SK-N-SH treated with all-trans-retinoic acid at 6 μM for 48 hours (cell line): ENCODE measurements around the gene PACS1.

Experiments used
- ATAC-seq: fragments of 200-7000 bp; cut with Tn5 transposase; 3 replicates; pipeline ENCODE4 v1.9.1; 2020; ENCODE audit warnings: mild to moderate bottlenecking, moderate library complexity
- ARNTL ChIP-seq: fragments of 450-650 bp; formaldehyde crosslinking; IDR thresholded peaks from 2 replicates; pipeline ENCODE4 v1.5.0; 2020; ENCODE audit warnings: low read depth, mild to moderate bottlenecking, moderate library complexity, borderline replicate concordance
- CSDC2 ChIP-seq: fragments of 250-450 bp; sonication (Bioruptor Pico); IDR thresholded peaks from 2 replicates; pipeline ENCODE4 v1.5.0; 2020; ENCODE audit warnings: mild to moderate bottlenecking, moderate library complexity
- ESRRG ChIP-seq: fragments of 250-450 bp; sonication (Bioruptor Pico); IDR thresholded peaks from 2 replicates; pipeline ENCODE4 v1.6.1; 2021; ENCODE audit warnings: mild to moderate bottlenecking
- ISL1 ChIP-seq: fragments of 250-450 bp; sonication (Bioruptor Pico); IDR thresholded peaks from 2 replicates; pipeline ENCODE4 v2.1.2; 2022; ENCODE audit warnings: mild to moderate bottlenecking, moderate library complexity
- OSR1 ChIP-seq: fragments of 250-450 bp; sonication (Bioruptor Pico); IDR thresholded peaks from 2 replicates; pipeline ENCODE4 v1.8.0; 2022; ENCODE audit warnings: moderate library complexity, mild to moderate bottlenecking, inconsistent platforms
- POU6F1 ChIP-seq: fragments of 250-450 bp; sonication (Bioruptor Pico); IDR thresholded peaks from 2 replicates; pipeline ENCODE4 v1.8.0; 2021; ENCODE audit warnings: low read depth, mild to moderate bottlenecking, moderate library complexity, borderline replicate concordance
- PPARA ChIP-seq: fragments of 250-450 bp; sonication (Bioruptor Pico); IDR thresholded peaks from 2 replicates; pipeline ENCODE4 v1.5.0; 2020; ENCODE audit warnings: mild to moderate bottlenecking, borderline replicate concordance
- RARB ChIP-seq: fragments of 250-450 bp; sonication (Bioruptor Pico); IDR thresholded peaks from 2 replicates; pipeline ENCODE4 v1.8.0; 2021; ENCODE audit warnings: mild to moderate bottlenecking, moderate library complexity
- SNAI2 ChIP-seq: fragments of 250-450 bp; sonication (Bioruptor Pico); IDR thresholded peaks from 2 replicates; pipeline ENCODE4 v1.5.0; 2020; ENCODE audit warnings: mild to moderate bottlenecking, moderate library complexity
- TCF4 ChIP-seq: fragments of 250-450 bp; sonication (Bioruptor Pico); IDR thresholded peaks from 2 replicates; pipeline ENCODE4 v1.8.0; 2021; ENCODE audit warnings: mild to moderate bottlenecking, moderate library complexity, borderline replicate concordance
- TOX ChIP-seq: fragments of 250-450 bp; sonication (Bioruptor Pico); IDR thresholded peaks from 2 replicates; pipeline ENCODE4 v1.8.0; 2021; ENCODE audit warnings: mild to moderate bottlenecking, moderate library complexity, borderline replicate concordance
- TSHZ2 ChIP-seq: fragments of 250-450 bp; sonication (Bioruptor Pico); IDR thresholded peaks from 2 replicates; pipeline ENCODE4 v1.5.0; 2020; ENCODE audit warnings: mild to moderate bottlenecking, moderate library complexity
- ZC3H10 ChIP-seq: fragments of 250-450 bp; sonication (Bioruptor Pico); IDR thresholded peaks from 2 replicates; pipeline ENCODE4 v1.5.1; 2021; ENCODE audit warnings: mild to moderate bottlenecking, moderate library complexity
- ZFP3 ChIP-seq: fragments of 250-450 bp; sonication (Bioruptor Pico); IDR thresholded peaks from 2 replicates; pipeline ENCODE4 v1.5.0; 2020; ENCODE audit warnings: mild to moderate bottlenecking, moderate library complexity
- ZFP30 ChIP-seq: fragments of 450-650 bp; formaldehyde crosslinking; IDR thresholded peaks from 2 replicates; pipeline ENCODE4 v1.5.0; 2022; ENCODE audit warnings: mild to moderate bottlenecking, moderate library complexity
- ZNF565 ChIP-seq: fragments of 450-650 bp; formaldehyde crosslinking; conservative IDR thresholded peaks from 2 replicates; pipeline ENCODE4 v1.5.0; 2020; ENCODE audit warnings: low read depth, mild to moderate bottlenecking, moderate library complexity
- ZNF70 ChIP-seq: fragments of 450-650 bp; formaldehyde crosslinking; IDR thresholded peaks from 2 replicates; pipeline ENCODE4 v1.5.0; 2020; ENCODE audit warnings: mild to moderate bottlenecking, moderate library complexity
- ZNF8 ChIP-seq: fragments of 450-650 bp; formaldehyde crosslinking; IDR thresholded peaks from 2 replicates; pipeline ENCODE4 v1.5.0; 2020; ENCODE audit warnings: mild to moderate bottlenecking, moderate library complexity
- TF ChIP-seq, protein P1 (sequence below): fragments of 250-450 bp; sonication (Bioruptor Pico); IDR thresholded peaks from 2 replicates; pipeline ENCODE4 v1.5.1; 2021; ENCODE audit warnings: mild to moderate bottlenecking, moderate library complexity

Gene PACS1

DNA sequence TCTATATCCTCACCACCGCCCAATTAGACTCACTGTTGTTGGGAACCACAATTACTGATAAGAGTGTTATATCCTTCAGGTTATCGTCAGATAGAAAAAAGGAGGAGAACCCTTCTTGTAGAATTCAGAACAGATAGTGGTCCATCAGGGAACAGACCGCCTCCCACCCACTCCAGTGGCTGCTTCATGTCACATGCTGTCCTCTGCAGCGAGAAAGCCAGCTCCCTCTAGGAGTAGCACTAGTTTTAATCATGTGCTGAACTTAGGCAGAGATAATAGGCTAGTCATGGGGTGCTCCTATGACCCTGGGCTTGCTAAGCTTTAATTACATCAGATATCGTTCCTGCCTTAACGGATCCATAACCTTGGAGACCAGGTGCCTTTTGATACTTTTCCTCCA, 146.8 kb downstream of the PACS1 start (continued):
- TF ChIP-seq OSR1 (CRISPR knock-in tag) (no peak), ZFP3 (CRISPR knock-in tag) (no peak)

DNA sequence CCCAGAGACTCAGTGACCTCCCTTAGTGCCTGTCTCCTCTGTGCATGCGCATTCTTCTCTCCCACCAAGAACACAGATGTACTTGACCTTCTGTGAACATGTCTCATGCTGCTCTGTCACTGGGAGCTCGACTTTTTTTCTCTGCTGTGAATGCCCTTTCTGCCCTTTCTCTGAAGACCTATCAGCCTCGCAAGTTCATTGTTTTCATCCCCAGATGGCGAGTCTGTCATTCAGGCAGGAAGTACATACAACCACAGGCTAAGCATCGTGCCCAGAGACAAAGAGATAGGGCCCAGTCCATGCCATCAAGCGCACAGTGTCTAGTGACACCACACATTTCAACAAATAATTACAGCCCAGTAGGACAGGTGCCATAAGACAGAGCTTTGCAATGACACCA, 148.0 kb downstream of the PACS1 start:
- no peak for TF ChIP-seq RARB
- TF ChIP-seq, protein P1, sequence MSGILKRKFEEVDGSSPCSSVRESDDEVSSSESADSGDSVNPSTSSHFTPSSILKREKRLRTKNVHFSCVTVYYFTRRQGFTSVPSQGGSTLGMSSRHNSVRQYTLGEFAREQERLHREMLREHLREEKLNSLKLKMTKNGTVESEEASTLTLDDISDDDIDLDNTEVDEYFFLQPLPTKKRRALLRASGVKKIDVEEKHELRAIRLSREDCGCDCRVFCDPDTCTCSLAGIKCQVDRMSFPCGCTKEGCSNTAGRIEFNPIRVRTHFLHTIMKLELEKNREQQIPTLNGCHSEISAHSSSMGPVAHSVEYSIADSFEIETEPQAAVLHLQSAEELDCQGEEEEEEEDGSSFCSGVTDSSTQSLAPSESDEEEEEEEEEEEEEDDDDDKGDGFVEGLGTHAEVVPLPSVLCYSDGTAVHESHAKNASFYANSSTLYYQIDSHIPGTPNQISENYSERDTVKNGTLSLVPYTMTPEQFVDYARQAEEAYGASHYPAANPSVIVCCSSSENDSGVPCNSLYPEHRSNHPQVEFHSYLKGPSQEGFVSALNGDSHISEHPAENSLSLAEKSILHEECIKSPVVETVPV = no peak
- no peak for TF ChIP-seq TOX
- TF ChIP-seq ZC3H10 (CRISPR knock-in tag) = no peak
- no peak for TF ChIP-seq ESRRG (CRISPR knock-in tag)
- no peak for ATAC-seq

GRCh38 chr11:66218846-66219620, 149.0 kb downstream of the PACS1 start:
- no peak for TF ChIP-seq CSDC2 (CRISPR knock-in tag)
- ATAC-seq = no peak

DNA sequence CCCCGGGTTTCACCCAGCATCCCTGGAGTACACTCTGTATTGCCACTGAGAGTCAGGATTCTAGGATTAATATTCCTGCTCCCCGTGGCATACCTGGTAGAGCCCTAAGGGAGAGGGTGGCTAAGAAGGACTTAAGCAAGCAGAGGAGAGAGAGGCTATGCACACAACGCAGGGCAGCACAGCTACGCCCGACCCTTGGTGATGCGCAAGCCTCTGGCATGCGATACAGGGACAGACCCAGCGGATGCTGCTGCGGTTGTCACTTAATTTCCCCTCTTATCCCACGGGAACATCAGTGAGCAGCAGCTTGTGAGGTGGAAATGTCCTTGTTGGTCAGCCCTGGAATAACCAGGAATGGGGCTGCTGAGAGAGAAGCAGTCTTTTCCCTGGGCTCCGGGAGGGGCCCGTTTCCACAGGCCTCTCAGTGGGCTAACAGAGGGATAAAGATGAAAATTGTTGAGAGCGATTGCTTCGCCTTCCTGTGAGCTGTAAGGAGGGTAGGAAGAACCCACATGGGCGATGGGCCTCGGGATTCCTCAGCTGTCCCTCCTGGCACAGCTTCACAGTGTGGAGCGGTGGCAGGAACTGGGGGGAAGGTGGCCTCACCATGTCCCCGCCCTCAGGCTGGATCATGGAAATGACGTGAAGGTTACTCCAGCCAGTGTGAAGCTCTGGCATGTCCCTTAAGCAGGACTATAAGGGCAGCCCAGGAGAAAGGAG, 149.9 kb downstream of the PACS1 start:
- ATAC-seq = no peak
- TF ChIP-seq ISL1 (CRISPR knock-in tag) = no peak
- TF ChIP-seq ZFP30 (CRISPR knock-in tag) = no peak
- TF ChIP-seq ZC3H10 (CRISPR knock-in tag) = no peak
- no peak for TF ChIP-seq SNAI2 (CRISPR knock-in tag)
- no peak for TF ChIP-seq ZNF8
- TF ChIP-seq, protein P1 = no peak
- TF ChIP-seq POU6F1 (CRISPR knock-in tag) = no peak

GRCh38 chr11:66220566-66220935, 150.5 kb downstream of the PACS1 start:
- ATAC-seq = no peak
- TF ChIP-seq, protein P1 = no peak
- TF ChIP-seq ZNF565 (CRISPR knock-in tag) (no peak), ZNF70 (CRISPR knock-in tag) (no peak), TCF4 (CRISPR knock-in tag) (no peak), RARB (no peak), ZNF8 (no peak), SNAI2 (CRISPR knock-in tag) (no peak), CSDC2 (CRISPR knock-in tag) (no peak), PPARA (CRISPR knock-in tag) (no peak), TSHZ2 (CRISPR knock-in tag) (no peak), ZC3H10 (CRISPR knock-in tag) (no peak), ARNTL (CRISPR knock-in tag) (no peak), OSR1 (CRISPR knock-in tag) (no peak)
